ENCODE results near the gene GPR157.
A peak's percentile ranks its signal among the peaks of the same experiment; 100 is the strongest.
"Not testable (repeated sequence)": the region's sequence is repeated elsewhere in the genome, so short reads cannot be mapped to it uniquely, and the experiment has no call there.

GPR157 gene

GRCh38 chr1:9145714-9146113 is 16.8 kb upstream of the GPR157 start:
- DNase-seq, result no peak

GRCh38 chr1:9145021-9145668 is 16.2 kb upstream of the GPR157 start:
- no peak for DNase-seq

- not testable (repeated sequence) for DNase-seq
Measured at GRCh38 chr1:9144494-9144893, 15.6 kb upstream of the GPR157 start.

GRCh38 chr1:9143250-9143649 is 14.3 kb upstream of the GPR157 start:
- no peak for DNase-seq

GRCh38 chr1:9139930-9140329 is 11.0 kb upstream of the GPR157 start:
- no peak for DNase-seq

- DNase-seq, result no peak
Measured at GRCh38 chr1:9136932-9137331, 8.0 kb upstream of the GPR157 start.

- no peak for DNase-seq
Measured at GRCh38 chr1:9135073-9135836, 6.4 kb upstream of the GPR157 start.

- DNase-seq, result no peak
Measured at GRCh38 chr1:9133870-9134585, 5.1 kb upstream of the GPR157 start.

- peak; percentile 56 for DNase-seq
Measured at GRCh38 chr1:9129266-9130041, 552 bp upstream of the GPR157 start.

GRCh38 chr1:9128166-9128519 is 759 bp downstream of the GPR157 start:
- DNase-seq, result no peak

- no peak for DNase-seq
Measured at GRCh38 chr1:9127395-9128165, 1.3 kb downstream of the GPR157 start.

GRCh38 chr1:9126511-9126910 is 2.4 kb downstream of the GPR157 start:
- DNase-seq, result no peak

GRCh38 chr1:9125847-9126246 is 3.1 kb downstream of the GPR157 start:
- not testable (repeated sequence) for DNase-seq

GRCh38 chr1:9125325-9125724 is 3.6 kb downstream of the GPR157 start:
- DNase-seq, result no peak

GRCh38 chr1:9124389-9124788 is 4.5 kb downstream of the GPR157 start:
- DNase-seq, result not testable (repeated sequence)

- not testable (repeated sequence) for DNase-seq
Measured at GRCh38 chr1:9123665-9124064, 5.2 kb downstream of the GPR157 start.

- DNase-seq, result no peak
Measured at GRCh38 chr1:9121496-9122409, 7.1 kb downstream of the GPR157 start.

GRCh38 chr1:9120312-9120958 is 8.5 kb downstream of the GPR157 start:
- no peak for DNase-seq

GRCh38 chr1:9119745-9120144 is 9.2 kb downstream of the GPR157 start:
- DNase-seq, result no peak

GRCh38 chr1:9118186-9118585 is 10.7 kb downstream of the GPR157 start:
- no peak for DNase-seq

All from NCI-H1105 (cell line).